LoVo (cell line): Measurements from ENCODE around the gene ABHD15.

Experiments
- DNase-seq: peaks from one replicate; pipeline ENCODE4 v3.0.0-alpha.2; 2016; ENCODE audit warnings: low spot score

The ABHD15 gene

GRCh38 chr17:29594519-29595090 is 27.8 kb upstream of the ABHD15 start:
- no peak for DNase-seq

- peak; percentile 39 for DNase-seq
Measured at GRCh38 chr17:29593591-29594518, 27.0 kb upstream of the ABHD15 start.

GRCh38 chr17:29592850-29593551 is 26.2 kb upstream of the ABHD15 start, which contains the start of gene ANKRD13B:
ANKRD13B (plus strand) TSS chr17:29593132; CDS start chr17:29593622, 490 bp downstream.
- DNase-seq: peak; percentile 24

GRCh38 chr17:29591737-29592608 is 25.1 kb upstream of the ABHD15 start:
- peak; percentile 90 for DNase-seq

GRCh38 chr17:29591146-29591736 is 24.4 kb upstream of the ABHD15 start:
- DNase-seq: no peak

GRCh38 chr17:29590411-29591145 is 23.7 kb upstream of the ABHD15 start:
- DNase-seq: no peak

GRCh38 chr17:29589524-29590410 is 22.9 kb upstream of the ABHD15 start, which contains the start of gene GIT1:
GIT1 (minus strand) TSS chr17:29589648; CDS start chr17:29589378, 270 bp downstream.
- peak; percentile 89 for DNase-seq

- no peak for DNase-seq
Measured at GRCh38 chr17:29588562-29589411, 21.9 kb upstream of the ABHD15 start.

- no peak for DNase-seq
Measured at GRCh38 chr17:29588017-29588561, 21.3 kb upstream of the ABHD15 start.

- DNase-seq: no peak
Measured at GRCh38 chr17:29587591-29587990, 20.8 kb upstream of the ABHD15 start.

- DNase-seq: no peak
Measured at GRCh38 chr17:29586676-29587469, 20.0 kb upstream of the ABHD15 start.

GRCh38 chr17:29585080-29585751 is 18.4 kb upstream of the ABHD15 start:
- no peak for DNase-seq

GRCh38 chr17:29584452-29585079 is 17.7 kb upstream of the ABHD15 start:
- DNase-seq: no peak

- DNase-seq: no peak
Measured at GRCh38 chr17:29583324-29584248, 16.7 kb upstream of the ABHD15 start.

- DNase-seq: no peak
Measured at GRCh38 chr17:29582772-29583171, 15.9 kb upstream of the ABHD15 start.
